Kidney epithelial cell (primary cell): Measurements from ENCODE around the gene CFAP61. TPM values are rescaled to one million over a fixed set of nuclear protein-coding genes. Genes with fewer than 3 reads are reported as not detected.

Source experiments
- DNase-seq: peaks from one replicate; pipeline ENCODE4 v3.0.0-alpha.2; 2010; ENCODE audit warnings: low read depth
- H3K27me3 ChIP-seq: 2 replicates; pipeline ENCODE4 v1.6.0; 2011; ENCODE audit warnings: low read length; ENCODE audit not compliant: control insufficient read depth, insufficient read depth
- H3K36me3 ChIP-seq: 2 replicates; pipeline ENCODE4 v1.5.1; 2011; ENCODE audit warnings: low read length; ENCODE audit not compliant: control insufficient read depth, insufficient read depth
- H3K4me3 ChIP-seq: 2 replicates; pipeline ENCODE4 v1.5.1; 2011; ENCODE audit warnings: low read depth, mild to moderate bottlenecking, control low read depth, low read length
- CTCF ChIP-seq: IDR thresholded peaks from 2 replicates; pipeline ENCODE4 v1.5.1; 2011; ENCODE audit warnings: mild to moderate bottlenecking, moderate library complexity, low read length, control low read depth, inconsistent platforms; ENCODE audit not compliant: insufficient read depth, poor library complexity, severe bottlenecking
- total RNA-seq: library from RNA; depleted of rRNA; stranded (reverse); fragments of >200 nt; gene quantifications from 2 replicates; pipeline ENCODE4 v1.2.3, GENCODE V29; 2015

Gene CFAP61
- total RNA-seq, 1 donor from 2014 or later, result not detected

- no peak for TF ChIP-seq CTCF
- no peak overlapping the region for H3K4me3 ChIP-seq
- H3K27me3 ChIP-seq, result no peaks in the 10 kb centered on the region
- no peaks in the 10 kb centered on the region for H3K36me3 ChIP-seq
- no peak for DNase-seq
Measured at GRCh38 chr20:20089018-20089417, 36.7 kb downstream of the CFAP61 start.

- Histone ChIP-seq H3K36me3 (no peaks in the 10 kb centered on the region), H3K27me3 (no peaks in the 10 kb centered on the region), H3K4me3 (no peak overlapping the region)
- no peak for TF ChIP-seq CTCF
- no peak for DNase-seq
Measured at GRCh38 chr20:20089939-20090338, 37.6 kb downstream of the CFAP61 start.

- Histone ChIP-seq H3K36me3 (no peaks in the 10 kb centered on the region), H3K4me3 (no peak overlapping the region), H3K27me3 (no peaks in the 10 kb centered on the region)
- no peak for DNase-seq
- no peak for TF ChIP-seq CTCF
Measured at GRCh38 chr20:20092827-20093226, 40.5 kb downstream of the CFAP61 start.

- TF ChIP-seq CTCF, result no peak
- no peak for DNase-seq
- no peaks in the 10 kb centered on the region for H3K27me3 ChIP-seq
Measured at GRCh38 chr20:20094410-20094809, 42.1 kb downstream of the CFAP61 start.

GRCh38 chr20:20095114-20095872, 43.0 kb downstream of the CFAP61 start:
- no peaks in the 10 kb centered on the region for H3K36me3 ChIP-seq
- no peak for DNase-seq
- no peak for TF ChIP-seq CTCF
- no peaks in the 10 kb centered on the region for H3K27me3 ChIP-seq
- H3K4me3 ChIP-seq, result no peak overlapping the region

More at GRCh38 chr20:20094410-20094809, 42.1 kb downstream of the CFAP61 start:
- H3K4me3 ChIP-seq, result no peak overlapping the region
- no peaks in the 10 kb centered on the region for H3K36me3 ChIP-seq

GRCh38 chr20:20096421-20096820, 44.1 kb downstream of the CFAP61 start:
- DNase-seq, result no peak
- no peaks in the 10 kb centered on the region for H3K27me3 ChIP-seq
- no peak for TF ChIP-seq CTCF

More at GRCh38 chr20:20096421-20096820, 44.1 kb downstream of the CFAP61 start:
- Histone ChIP-seq H3K4me3 (no peak overlapping the region), H3K36me3 (no peaks in the 10 kb centered on the region)
